GM12878 (cell line): ENCODE results near the gene URI1. TPM values are rescaled to one million over a fixed set of nuclear protein-coding genes. Genes with fewer than 3 reads are reported as not detected.

Experiments
- ATAC-seq: fragments of 200-7000 bp; cut with Tn5 transposase; 3 replicates; pipeline ENCODE4 v1.9.1; 2020; ENCODE audit warnings: mild to moderate bottlenecking, moderate library complexity
- BruUV-seq: library from RNA; stranded (reverse); fragments of 400-500 nt; replicated peaks from 2 replicates; lab custom pipeline; 2021; lab: Mats Ljungman, UMichigan
- CTCF ChIA-PET: fragments of 300-600 bp; sonication (Branson Sonifier 250); formaldehyde crosslinking; extraction: SDS; loops from one replicate; lab custom pipeline; 2021; ENCODE audit warnings: inconsistent platforms; lab: Yijun Ruan, JAX
- POLR2A ChIA-PET: fragments of 350-600 bp; formaldehyde crosslinking; extraction: SDS; loops from one replicate; lab custom pipeline; 2021; ENCODE audit warnings: inconsistent platforms; lab: Charles Lee
- RAD21 ChIA-PET: fragments of 300-600 bp; sonication (Branson Sonifier 250); formaldehyde crosslinking; loops from one replicate; lab custom pipeline; 2023; ENCODE audit warnings: antibody characterized with exemption; ENCODE audit not compliant: unreplicated experiment; lab: Charles Lee
- SMC1A ChIA-PET: fragments of 300-600 bp; sonication (Branson Sonifier 250); formaldehyde crosslinking; loops from one replicate; lab custom pipeline; 2023; ENCODE audit not compliant: unreplicated experiment, uncharacterized antibody; lab: Charles Lee
- DNase-seq: peaks from one replicate; pipeline ENCODE4 v3.0.0-alpha.2; 2011; ENCODE audit warnings: low read depth, low spot score
- FAIRE-seq: peaks from 3 replicates; lab custom pipeline; 2011; peaks lifted over from hg19 to GRCh38; lab: Jason Lieb, UNC
- H2AFZ ChIP-seq: 2 replicates; pipeline ENCODE4 v1.6.0; 2011; ENCODE audit warnings: low read depth, low read length, control low read depth; ENCODE audit not compliant: control insufficient read depth
- H3K27ac ChIP-seq: 2 replicates; pipeline ENCODE4 v1.5.1; 2011; ENCODE audit warnings: control low read depth; ENCODE audit not compliant: control insufficient read depth, insufficient read depth
- H3K27me3 ChIP-seq, 2 experiments: replicated peaks in 1 of 2; 2 replicates each; pipeline versions ENCODE4 v1.6.0 to v1.6.1; 2011; ENCODE audit warnings: low read length in 1 of 2; ENCODE audit not compliant: control insufficient read depth in 2 of 2, insufficient read depth in 2 of 2
- H3K36me3 ChIP-seq, 2 experiments: 2 replicates each; pipeline ENCODE4 v1.5.1; 2011; ENCODE audit warnings: low read length in 1 of 2; ENCODE audit not compliant: control insufficient read depth in 2 of 2, insufficient read depth in 2 of 2
- H3K4me1 ChIP-seq: 2 replicates; pipeline ENCODE4 v1.6.1; 2011; ENCODE audit warnings: mild to moderate bottlenecking, low read length, moderate library complexity, mixed read lengths; ENCODE audit not compliant: control insufficient read depth, insufficient read depth
- H3K4me2 ChIP-seq: 2 replicates; pipeline ENCODE4 v1.6.0; 2011; ENCODE audit warnings: control low read depth; ENCODE audit not compliant: control insufficient read depth, insufficient read depth
- H3K4me3 ChIP-seq: fragments of 200-600 bp; sonication (generic); 2 replicates; pipeline ENCODE4 v1.5.1; 2016
- H3K79me2 ChIP-seq: 2 replicates; pipeline ENCODE4 v1.6.0; 2011; ENCODE audit warnings: low read length; ENCODE audit not compliant: control insufficient read depth, insufficient read depth
- H3K9ac ChIP-seq: 2 replicates; pipeline ENCODE4 v1.8.0; 2011; ENCODE audit warnings: low read length, control low read depth, mixed read lengths; ENCODE audit not compliant: control insufficient read depth, insufficient read depth
- H3K9me3 ChIP-seq: replicated peaks from 3 replicates; pipeline ENCODE4 v1.5.1; 2011; ENCODE audit warnings: mild to moderate bottlenecking, low read length; ENCODE audit not compliant: control insufficient read depth, insufficient read depth
- H4K20me1 ChIP-seq: 2 replicates; pipeline ENCODE4 v1.6.0; 2011; ENCODE audit not compliant: control insufficient read depth, insufficient read depth
- EZH2 ChIP-seq: IDR thresholded peaks from 2 replicates; pipeline ENCODE4 v1.6.1; 2012; ENCODE audit warnings: low read depth, mild to moderate bottlenecking, control low read depth, inconsistent platforms, low read length, borderline replicate concordance; ENCODE audit not compliant: control insufficient read depth
- HCFC1 ChIP-seq: fragments of 150-350 bp; IDR thresholded peaks from 2 replicates; pipeline ENCODE4 v1.6.1; 2014; ENCODE audit warnings: low read length
- KDM1A ChIP-seq: fragments of 200-600 bp; sonication (generic); IDR thresholded peaks from 2 replicates; pipeline ENCODE4 v1.6.1; 2016; ENCODE audit warnings: borderline replicate concordance
- NFXL1 ChIP-seq: fragments of 450-650 bp; IDR thresholded peaks from 2 replicates; pipeline ENCODE4 v1.6.1; 2017; ENCODE audit warnings: antibody characterized with exemption, mild to moderate bottlenecking, borderline replicate concordance
- TAF1 ChIP-seq: IDR thresholded peaks from 2 replicates; pipeline ENCODE4 v1.6.1; 2011; ENCODE audit warnings: mild to moderate bottlenecking, low read depth, low read length, borderline replicate concordance
- WGBS: methylation state at CpG from one replicate; pipeline ENCODE4 v1.1.6; 2016; ENCODE audit warnings: low lambda C conversion rate; ENCODE audit not compliant: insufficient replicate concordance, insufficient coverage; ENCODE audit errors: missing lambda C conversion rate; 5-methylcytosine and 5-hydroxymethylcytosine counted together
- in situ Hi-C: fragments of 300-500 bp; cut with MboI; formaldehyde crosslinking; loops from 9 replicates; pipeline ENCODE4 v1.14.3; 2018; ENCODE audit warnings: mixed read lengths
- intact Hi-C: fragments of 100-400 bp; cut with micrococcal nuclease; formaldehyde crosslinking; loops from one replicate; pipeline ENCODE4 v1.14.2; 2022; ENCODE audit not compliant: unreplicated experiment
- polyA plus RNA-seq, 11 experiments: library from polyadenylated mRNA; depleted of rRNA in 4 of 11; unstranded in 6 of 11; stranded (reverse) in 5 of 11; fragments of >200 nt; fragmentation: Nextera tagmentation in 4 of 11; fragmentation: Illumina TruSeq in 1 of 11; extraction: Ambion mirVana in 4 of 11; extraction: Trizol in 1 of 11; gene quantifications; 1 replicate in 1 of 11; 2 replicates in 10 of 11; pipeline versions ENCODE4 v1.2.1 to v1.2.3, GENCODE V29; 2011 to 2016; ENCODE audit warnings: inconsistent platforms in 2 of 11, missing spikeins in 2 of 11, low read depth in 1 of 11
- total RNA-seq, 4 experiments: library from RNA; depleted of rRNA in 3 of 4; stranded (reverse); fragments of >200 nt in 3 of 4; fragmentation: Illumina TruSeq in 1 of 4; extraction: Trizol in 1 of 4; gene quantifications; 2 replicates each; pipeline versions ENCODE4 v1.2.1 to v1.2.3, GENCODE V29; 2013 to 2021
- TF ChIP-seq, protein P1 (sequence below): fragments of 450-650 bp; IDR thresholded peaks from 2 replicates; pipeline ENCODE4 v1.6.1; 2018; ENCODE audit warnings: mild to moderate bottlenecking, low read depth, moderate library complexity; ENCODE audit not compliant: partially characterized antibody
- TF ChIP-seq, protein P2 (sequence below): IDR thresholded peaks from 2 replicates; pipeline ENCODE4 v1.6.1; 2012; ENCODE audit warnings: low read length, inconsistent platforms
- TF ChIP-seq, protein P3 (sequence below): fragments of 450-650 bp; IDR thresholded peaks from 2 replicates; pipeline ENCODE4 v1.6.1; 2017; ENCODE audit warnings: low read depth, mild to moderate bottlenecking, moderate library complexity

URI1 gene
- total and polyA plus RNA-seq, 10 of the 15 experiments (the other 5 are each of a cell fraction or from before 2014, with no cell fraction given), result 15.2 to 94.2 (median 47.9) TPM

DNA sequence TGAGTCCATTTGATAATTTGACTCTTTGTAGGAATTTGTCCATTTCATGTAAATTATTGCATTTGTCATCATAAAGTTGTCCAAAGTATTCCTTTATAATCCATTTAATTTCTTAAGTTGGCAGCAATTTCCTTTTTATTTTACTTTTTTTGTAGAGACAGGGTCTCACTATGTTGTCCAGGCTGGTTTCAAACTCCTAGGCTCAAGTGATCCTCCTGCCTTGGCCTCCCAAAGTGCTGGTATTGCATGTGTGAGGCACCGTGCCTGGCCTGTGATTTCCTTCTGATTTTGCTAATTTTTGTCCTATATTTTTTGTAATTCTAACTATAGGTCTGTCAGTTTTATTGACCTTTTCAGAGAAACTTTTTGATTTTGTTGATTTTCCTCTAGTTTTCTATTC is 84.9 kb downstream of the URI1 start:
- H3K4me2 ChIP-seq, result no peak overlapping the region
- POLR2A ChIA-PET, result no interaction called here
- H3K9me3 ChIP-seq, result peaks cover 2% of the 10 kb centered on the region
- H4K20me1 ChIP-seq, result no peaks in the 10 kb centered on the region
- no peak for TF ChIP-seq EZH2
- TF ChIP-seq, protein P1, sequence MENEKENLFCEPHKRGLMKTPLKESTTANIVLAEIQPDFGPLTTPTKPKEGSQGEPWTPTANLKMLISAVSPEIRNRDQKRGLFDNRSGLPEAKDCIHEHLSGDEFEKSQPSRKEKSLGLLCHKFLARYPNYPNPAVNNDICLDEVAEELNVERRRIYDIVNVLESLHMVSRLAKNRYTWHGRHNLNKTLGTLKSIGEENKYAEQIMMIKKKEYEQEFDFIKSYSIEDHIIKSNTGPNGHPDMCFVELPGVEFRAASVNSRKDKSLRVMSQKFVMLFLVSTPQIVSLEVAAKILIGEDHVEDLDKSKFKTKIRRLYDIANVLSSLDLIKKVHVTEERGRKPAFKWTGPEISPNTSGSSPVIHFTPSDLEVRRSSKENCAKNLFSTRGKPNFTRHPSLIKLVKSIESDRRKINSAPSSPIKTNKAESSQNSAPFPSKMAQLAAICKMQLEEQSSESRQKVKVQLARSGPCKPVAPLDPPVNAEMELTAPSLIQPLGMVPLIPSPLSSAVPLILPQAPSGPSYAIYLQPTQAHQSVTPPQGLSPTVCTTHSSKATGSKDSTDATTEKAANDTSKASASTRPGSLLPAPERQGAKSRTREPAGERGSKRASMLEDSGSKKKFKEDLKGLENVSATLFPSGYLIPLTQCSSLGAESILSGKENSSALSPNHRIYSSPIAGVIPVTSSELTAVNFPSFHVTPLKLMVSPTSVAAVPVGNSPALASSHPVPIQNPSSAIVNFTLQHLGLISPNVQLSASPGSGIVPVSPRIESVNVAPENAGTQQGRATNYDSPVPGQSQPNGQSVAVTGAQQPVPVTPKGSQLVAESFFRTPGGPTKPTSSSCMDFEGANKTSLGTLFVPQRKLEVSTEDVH, result no peak
- TF ChIP-seq, protein P2, sequence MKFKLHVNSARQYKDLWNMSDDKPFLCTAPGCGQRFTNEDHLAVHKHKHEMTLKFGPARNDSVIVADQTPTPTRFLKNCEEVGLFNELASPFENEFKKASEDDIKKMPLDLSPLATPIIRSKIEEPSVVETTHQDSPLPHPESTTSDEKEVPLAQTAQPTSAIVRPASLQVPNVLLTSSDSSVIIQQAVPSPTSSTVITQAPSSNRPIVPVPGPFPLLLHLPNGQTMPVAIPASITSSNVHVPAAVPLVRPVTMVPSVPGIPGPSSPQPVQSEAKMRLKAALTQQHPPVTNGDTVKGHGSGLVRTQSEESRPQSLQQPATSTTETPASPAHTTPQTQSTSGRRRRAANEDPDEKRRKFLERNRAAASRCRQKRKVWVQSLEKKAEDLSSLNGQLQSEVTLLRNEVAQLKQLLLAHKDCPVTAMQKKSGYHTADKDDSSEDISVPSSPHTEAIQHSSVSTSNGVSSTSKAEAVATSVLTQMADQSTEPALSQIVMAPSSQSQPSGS, result no peak
- no peak for TF ChIP-seq NFXL1
- TF ChIP-seq TAF1, result no peak
- TF ChIP-seq KDM1A, result no peak
- TF ChIP-seq, protein P3, sequence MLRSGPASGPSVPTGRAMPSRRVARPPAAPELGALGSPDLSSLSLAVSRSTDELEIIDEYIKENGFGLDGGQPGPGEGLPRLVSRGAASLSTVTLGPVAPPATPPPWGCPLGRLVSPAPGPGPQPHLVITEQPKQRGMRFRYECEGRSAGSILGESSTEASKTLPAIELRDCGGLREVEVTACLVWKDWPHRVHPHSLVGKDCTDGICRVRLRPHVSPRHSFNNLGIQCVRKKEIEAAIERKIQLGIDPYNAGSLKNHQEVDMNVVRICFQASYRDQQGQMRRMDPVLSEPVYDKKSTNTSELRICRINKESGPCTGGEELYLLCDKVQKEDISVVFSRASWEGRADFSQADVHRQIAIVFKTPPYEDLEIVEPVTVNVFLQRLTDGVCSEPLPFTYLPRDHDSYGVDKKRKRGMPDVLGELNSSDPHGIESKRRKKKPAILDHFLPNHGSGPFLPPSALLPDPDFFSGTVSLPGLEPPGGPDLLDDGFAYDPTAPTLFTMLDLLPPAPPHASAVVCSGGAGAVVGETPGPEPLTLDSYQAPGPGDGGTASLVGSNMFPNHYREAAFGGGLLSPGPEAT, result no peak
- TF ChIP-seq HCFC1, result no peak
- RAD21 ChIA-PET, result no interaction called here
- ATAC-seq (no peak), FAIRE-seq (no peak), DNase-seq (no peak)
- no peaks in the 10 kb centered on the region for H3K27me3 ChIP-seq
- no peak overlapping the region for H3K27ac ChIP-seq
- no peaks in the 10 kb centered on the region for H3K79me2 ChIP-seq
- CTCF ChIA-PET, result no interaction called here
- H2AFZ ChIP-seq, result no peak overlapping the region
- intact Hi-C loops, result no loop called here
- no peaks in the 10 kb centered on the region for H3K36me3 ChIP-seq
- H3K4me3 ChIP-seq, result no peak overlapping the region
- SMC1A ChIA-PET, result interaction anchor here (2.6 kb wide), 1 partner anchor 60 kb away, joined by 7 read pairs; no protein-coding TSS in a partner anchor
- no peak overlapping the region for H3K9ac ChIP-seq
- in situ Hi-C loops, result no loop called here
- WGBS, result 100% methylated on average over 1 of the region's 1 CpG
- peaks cover 18% of the 10 kb centered on the region; the same call in 1 of the 2 replicates for H3K4me1 ChIP-seq
- BruUV-seq, result no TSS peak
